Melanocyte of skin (primary cell): Measurements from ENCODE around the gene SLCO4C1. TPM values are rescaled to one million over a fixed set of nuclear protein-coding genes. Genes with fewer than 3 reads are reported as not detected.

Source experiments
- total RNA-seq, 2 donors: library from RNA; depleted of rRNA; stranded (reverse); fragments of >200 nt; gene quantifications; 2 replicates each; pipeline ENCODE4 v1.2.3, GENCODE V29; 2012

The SLCO4C1 gene
- total RNA-seq, result under 1 TPM in 1 of 2 donors, not detected in 1; under 0.01 TPM

DNA sequence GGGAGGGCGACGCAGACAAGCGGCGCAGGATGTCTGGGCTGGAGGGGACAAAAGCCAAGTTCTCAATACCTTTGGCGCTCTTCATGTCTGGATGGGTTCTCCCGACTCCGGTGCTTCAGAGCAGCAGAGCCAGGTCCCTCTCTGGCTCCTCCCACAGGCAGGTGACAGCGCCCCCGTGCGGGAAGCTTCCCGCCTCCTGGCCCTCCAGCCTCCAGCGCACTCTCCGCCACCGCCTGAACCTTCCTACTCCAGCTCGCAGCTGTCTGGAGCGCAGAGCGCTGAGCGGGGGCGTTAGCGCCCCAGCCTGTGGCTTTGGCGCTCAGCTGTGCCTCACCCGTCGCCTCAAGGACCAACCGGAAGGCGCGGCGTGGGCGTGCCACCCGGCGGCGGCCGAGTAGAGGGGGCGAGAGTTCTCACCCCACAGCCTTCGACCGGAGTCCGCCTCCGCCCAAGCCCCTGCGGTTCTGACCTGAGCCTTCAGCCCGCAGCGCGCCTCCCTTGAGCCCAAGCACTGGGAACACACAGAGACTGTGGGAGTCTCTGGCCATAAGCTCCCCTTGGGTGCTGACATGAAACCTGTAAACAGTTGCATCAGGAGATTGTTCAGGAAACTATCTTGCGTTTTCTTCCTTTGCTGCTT is at the start of gene SLCO4C1:
Gene SLCO4C1, minus strand, starts transcription at position 107 of the 640 bp plus-strand sequence. Its CDS starts 22 bp downstream, at position 85.

Other genes starting within 250 kb of the SLCO4C1 start
- gene SLCO6A1, start 202.7 kb upstream of the SLCO4C1 start, total RNA-seq, result not detected